HFFc6 (cell line): ENCODE measurements around the gene HAO1. TPM values are rescaled to one million over a fixed set of nuclear protein-coding genes. Genes with fewer than 3 reads are reported as not detected.

Experiments used
- DNase-seq: peaks from one replicate; pipeline ENCODE4 v3.0.0-alpha.2; 2018
- H3K27ac Mint-ChIP-seq: 2 replicates; pipeline ENCODE4 v1.8.0; 2020; ENCODE audit warnings: mild to moderate bottlenecking, mixed read lengths
- H3K27me3 Mint-ChIP-seq: 2 replicates; pipeline ENCODE4 v1.8.0; 2021; ENCODE audit warnings: mild to moderate bottlenecking, moderate library complexity, mixed read lengths; ENCODE audit not compliant: insufficient read depth
- H3K36me3 Mint-ChIP-seq: 2 replicates; pipeline ENCODE4 v1.8.0; 2021; ENCODE audit warnings: low read depth, mixed read lengths
- H3K4me1 Mint-ChIP-seq: 2 replicates; pipeline ENCODE4 v1.8.0; 2020; ENCODE audit warnings: low read depth, mixed read lengths
- H3K4me3 Mint-ChIP-seq: 2 replicates; pipeline ENCODE4 v1.8.0; 2020; ENCODE audit warnings: mild to moderate bottlenecking, moderate library complexity, mixed read lengths
- H3K9me3 Mint-ChIP-seq: 2 replicates; pipeline ENCODE4 v1.8.0; 2020; ENCODE audit warnings: mild to moderate bottlenecking, mixed read lengths
- CTCF ChIP-seq: fragments of 200-600 bp; sonication (generic); IDR thresholded peaks from 2 replicates; pipeline ENCODE4 v1.5.0; 2021; ENCODE audit warnings: antibody characterized with exemption, mild to moderate bottlenecking
- total RNA-seq, 6 experiments: library from RNA; stranded (reverse); fragmentation: NEBNext Ultra II Directional; extraction: Animal tissue kit (Norgen Biotek cat#: 25700); gene quantifications; 2 replicates in 1 of 6; 3 replicates in 5 of 6; pipeline ENCODE4 v1.2.3, GENCODE V29; 2021

HAO1 gene
- total RNA-seq, 6 experiments from 2014 or later = not detected

- TF ChIP-seq CTCF = no peak
- Mint-ChIP-seq H3K9me3 (no peaks in the 10 kb centered on the region), H3K27ac (no peak overlapping the region; the same call in 1 of the 2 replicates), H3K27me3 (peaks cover 2% of the 10 kb centered on the region), H3K4me1 (peaks cover 44% of the 10 kb centered on the region), H3K36me3 (no peaks in the 10 kb centered on the region), H3K4me3 (no peak overlapping the region)
- DNase-seq = no peak
These were observed 81.5 kb downstream of the HAO1 start for GRCh38 chr20:7858734-7859250.

DNA sequence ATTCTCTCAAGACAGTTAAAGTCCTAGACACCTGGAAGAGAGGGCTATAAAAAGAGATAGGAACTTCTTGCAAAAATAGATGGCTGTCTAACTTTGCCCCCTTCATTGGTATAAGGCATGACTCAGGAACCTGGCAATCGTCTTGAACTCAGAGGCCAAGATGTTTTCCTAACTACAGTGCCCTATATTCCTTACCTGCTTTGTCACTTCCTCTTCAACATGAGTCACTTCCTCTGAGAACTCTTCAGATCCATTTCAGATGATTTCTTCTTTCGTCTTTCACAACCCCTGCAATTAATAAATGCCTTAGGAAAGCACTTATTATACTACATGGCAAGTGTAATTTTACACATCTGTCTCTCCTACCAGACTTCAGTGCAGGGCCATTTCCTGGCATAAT lies 83.5 kb downstream of the HAO1 start:
- peak; percentile 58 for DNase-seq
- H3K9me3 Mint-ChIP-seq = no peaks in the 10 kb centered on the region
- no peak for TF ChIP-seq CTCF
- H3K27ac Mint-ChIP-seq = peak overlapping the region; percentile 22
- H3K4me1 Mint-ChIP-seq = peaks cover 59% of the 10 kb centered on the region
- peaks cover 2% of the 10 kb centered on the region for H3K27me3 Mint-ChIP-seq
- H3K36me3 Mint-ChIP-seq = no peaks in the 10 kb centered on the region
- no peak overlapping the region; the same call in 1 of the 2 replicates for H3K4me3 Mint-ChIP-seq

- H3K27me3 Mint-ChIP-seq = no peaks in the 10 kb centered on the region; the same call in 1 of the 2 replicates
- peaks cover 69% of the 10 kb centered on the region for H3K4me1 Mint-ChIP-seq
- H3K27ac Mint-ChIP-seq = no peak overlapping the region
- H3K4me3 Mint-ChIP-seq = no peak overlapping the region
- no peak for TF ChIP-seq CTCF
- no peaks in the 10 kb centered on the region for H3K36me3 Mint-ChIP-seq
- no peaks in the 10 kb centered on the region for H3K9me3 Mint-ChIP-seq
- no peak for DNase-seq
These were observed 84.7 kb downstream of the HAO1 start for GRCh38 chr20:7855545-7855944.

DNA sequence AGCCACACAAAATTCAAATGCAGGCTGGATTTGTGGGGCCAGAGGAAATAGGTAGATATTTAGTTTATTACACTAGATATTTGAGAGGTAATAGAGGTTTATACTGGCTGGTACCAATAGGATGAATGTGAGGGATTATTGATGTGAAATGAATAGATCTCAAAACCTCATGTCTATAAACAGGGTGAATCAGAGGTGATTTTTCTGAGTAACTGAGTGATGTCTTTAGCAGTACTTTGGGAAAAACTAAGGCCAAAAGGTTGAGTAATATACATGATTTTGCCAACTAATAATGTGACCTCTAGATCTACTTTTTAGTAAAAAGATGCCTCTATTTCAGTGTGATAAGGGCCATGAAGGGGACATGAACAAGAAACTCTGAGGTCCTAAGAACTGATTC lies 86.8 kb downstream of the HAO1 start:
- H3K27ac Mint-ChIP-seq = no peak overlapping the region
- no peak overlapping the region for H3K4me3 Mint-ChIP-seq
- no peak for TF ChIP-seq CTCF
- peaks cover 3% of the 10 kb centered on the region; the same call in 1 of the 2 replicates for H3K27me3 Mint-ChIP-seq
- H3K9me3 Mint-ChIP-seq = no peaks in the 10 kb centered on the region
- no peak for DNase-seq
- no peaks in the 10 kb centered on the region for H3K36me3 Mint-ChIP-seq
- H3K4me1 Mint-ChIP-seq = peaks cover 60% of the 10 kb centered on the region

- no peak for TF ChIP-seq CTCF
- no peak overlapping the region; the same call in 1 of the 2 replicates for H3K4me3 Mint-ChIP-seq
- H3K4me1 Mint-ChIP-seq = peaks cover 37% of the 10 kb centered on the region
- no peaks in the 10 kb centered on the region for H3K9me3 Mint-ChIP-seq
- no peak overlapping the region for H3K27ac Mint-ChIP-seq
- peak; percentile 10 for DNase-seq
- H3K27me3 Mint-ChIP-seq = peaks cover 3% of the 10 kb centered on the region
- H3K36me3 Mint-ChIP-seq = no peaks in the 10 kb centered on the region
These were observed 89.3 kb downstream of the HAO1 start for GRCh38 chr20:7850775-7851490.
